H1 (cell line): ENCODE data around the gene ATP6V1C2. TPM values are rescaled to one million over a fixed set of nuclear protein-coding genes. Genes with fewer than 3 reads are reported as not detected.
A peak's percentile ranks its signal among the peaks of the same experiment; 100 is the strongest.

Experiments
- CTCF ChIA-PET: fragments of 300-600 bp; sonication (Branson Sonifier 250); formaldehyde crosslinking; loops from one replicate; lab custom pipeline; 2021; ENCODE audit not compliant: partially characterized antibody; lab: Charles Lee
- POLR2A ChIA-PET: fragments of 300-600 bp; sonication (Branson Sonifier 250); formaldehyde crosslinking; loops from one replicate; lab custom pipeline; 2021; ENCODE audit warnings: inconsistent platforms; ENCODE audit not compliant: partially characterized antibody; lab: Charles Lee
- DNase-seq, 2 experiments: peaks; one replicate each; pipeline versions ENCODE4 v3.0.0 to v3.0.0-alpha.2; 2010 to 2022; ENCODE audit warnings: low spot score in 2 of 2, low read depth in 1 of 2, mixed read lengths in 1 of 2
- FAIRE-seq: peaks from 2 replicates; lab custom pipeline; 2011; peaks lifted over from hg19 to GRCh38; lab: Jason Lieb, UNC
- H2AFZ ChIP-seq: 2 replicates; pipeline ENCODE4 v1.8.1; 2012; ENCODE audit warnings: low read length, inconsistent platforms
- H2AK5ac ChIP-seq: 2 replicates; pipeline ENCODE4 v1.6.1; 2013; ENCODE audit warnings: low read depth, low read length
- H2BK120ac ChIP-seq: replicated peaks from 2 replicates; pipeline ENCODE3; 2013; ENCODE audit warnings: low read depth, low read length, inconsistent platforms
- H2BK12ac ChIP-seq: 2 replicates; pipeline ENCODE4 v1.6.1; 2013; ENCODE audit warnings: low read depth, low read length
- H2BK15ac ChIP-seq: 2 replicates; pipeline ENCODE4 v1.6.1; 2013; ENCODE audit warnings: low read length
- H2BK20ac ChIP-seq: 2 replicates; pipeline ENCODE4 v1.6.1; 2013; ENCODE audit warnings: low read length
- H2BK5ac ChIP-seq: 2 replicates; pipeline ENCODE4 v1.6.1; 2013; ENCODE audit warnings: low read depth, low read length
- H3K14ac ChIP-seq: 2 replicates; pipeline ENCODE4 v1.6.1; 2013; ENCODE audit warnings: inconsistent platforms; ENCODE audit not compliant: insufficient read length
- H3K18ac ChIP-seq: 2 replicates; pipeline ENCODE4 v1.6.1; 2013; ENCODE audit warnings: low read length; ENCODE audit errors: extremely low read depth
- H3K23ac ChIP-seq: 2 replicates; pipeline ENCODE4 v1.6.1; 2013; ENCODE audit warnings: inconsistent platforms; ENCODE audit not compliant: insufficient read length
- H3K23me2 ChIP-seq: 2 replicates; pipeline ENCODE4 v1.6.1; 2013; ENCODE audit warnings: low read depth, low read length
- H3K27ac ChIP-seq: 2 replicates; pipeline ENCODE4 v1.6.1; 2011; ENCODE audit warnings: low read depth, low read length, inconsistent platforms
- H3K27me3 ChIP-seq, 4 experiments: replicated peaks in 1 of 4; 1 replicate in 1 of 4; 2 replicates in 3 of 4; pipeline versions ENCODE4 v1.6.1 to v1.8.1; 2011 to 2013; ENCODE audit warnings: low read length in 3 of 4, mild to moderate bottlenecking in 3 of 4, inconsistent platforms in 2 of 4, mixed read lengths in 2 of 4, moderate library complexity in 1 of 4; ENCODE audit not compliant: control insufficient read depth in 3 of 4, insufficient read depth in 3 of 4; ENCODE audit errors: extremely low read depth in 1 of 4
- H3K36me3 ChIP-seq, 4 experiments: 2 replicates each; pipeline versions ENCODE4 v1.6.1 to v1.8.1; 2011 to 2013; ENCODE audit warnings: mild to moderate bottlenecking in 4 of 4, low read length in 3 of 4, moderate library complexity in 2 of 4, control low read depth in 1 of 4, inconsistent platforms in 1 of 4; ENCODE audit not compliant: insufficient read depth in 4 of 4, control insufficient read depth in 2 of 4
- H3K4ac ChIP-seq: replicated peaks from 2 replicates; pipeline ENCODE3; 2013; ENCODE audit warnings: low read length, low read depth, mixed read lengths, inconsistent platforms; ENCODE audit not compliant: insufficient read length
- H3K4me1 ChIP-seq, 4 experiments: replicated peaks in 1 of 4; 1 replicate in 1 of 4; 2 replicates in 3 of 4; pipeline versions ENCODE4 v1.6.1 to v1.8.1; 2011 to 2013; ENCODE audit warnings: low read length in 3 of 4, inconsistent platforms in 2 of 4, mixed read lengths in 1 of 4; ENCODE audit not compliant: insufficient read depth in 4 of 4, control insufficient read depth in 3 of 4
- H3K4me2 ChIP-seq, 2 experiments: 2 replicates each; pipeline versions ENCODE4 v1.6.1 to v1.8.1; 2011 to 2013; ENCODE audit warnings: low read depth in 2 of 2, low read length in 2 of 2, control low read depth in 1 of 2, inconsistent platforms in 1 of 2, mild to moderate bottlenecking in 1 of 2; ENCODE audit not compliant: insufficient read depth in 1 of 2
- H3K4me3 ChIP-seq, 4 experiments: fragments of 200-600, 300-600 bp in 1 of 4; sonication (generic), shearing (Covaris generic), sonication (Bioruptor Twin) in 1 of 4; 2 replicates each; pipeline versions ENCODE4 v1.5.1 to v1.8.1; 2011 to 2016; ENCODE audit warnings: low read length in 4 of 4, low read depth in 3 of 4, control low read depth in 2 of 4, inconsistent platforms in 2 of 4, mild to moderate bottlenecking in 2 of 4, mixed read lengths in 1 of 4, moderate library complexity in 1 of 4; ENCODE audit not compliant: insufficient read depth in 2 of 4; ENCODE audit errors: extremely low read depth in 1 of 4
- H3K56ac ChIP-seq: replicated peaks from 2 replicates; pipeline ENCODE3; 2013; ENCODE audit warnings: low read depth, mild to moderate bottlenecking, mixed read lengths, low read length, inconsistent platforms; ENCODE audit not compliant: insufficient read length
- H3K79me1 ChIP-seq: 2 replicates; pipeline ENCODE4 v1.6.1; 2013; ENCODE audit warnings: low read depth, low read length, control low read depth
- H3K79me2 ChIP-seq, 2 experiments: 2 replicates each; pipeline versions ENCODE4 v1.6.1 to v1.8.1; 2012 to 2013; ENCODE audit warnings: low read length in 2 of 2, mild to moderate bottlenecking in 2 of 2, inconsistent platforms in 1 of 2; ENCODE audit not compliant: insufficient read depth in 2 of 2, control insufficient read depth in 1 of 2
- H3K9ac ChIP-seq, 4 experiments: replicated peaks in 1 of 4; 1 replicate in 1 of 4; 2 replicates in 3 of 4; pipeline versions ENCODE4 v1.6.1 to v1.8.1; 2011 to 2013; ENCODE audit warnings: low read depth in 3 of 4, low read length in 3 of 4, control low read depth in 2 of 4, mild to moderate bottlenecking in 2 of 4, moderate library complexity in 2 of 4, inconsistent platforms in 1 of 4; ENCODE audit errors: extremely low read depth in 1 of 4
- H3K9me3 ChIP-seq, 2 experiments: 2 replicates each; pipeline versions ENCODE4 v1.6.1 to v1.8.1; 2012 to 2013; ENCODE audit warnings: mild to moderate bottlenecking in 2 of 2, moderate library complexity in 2 of 2, control low read depth in 1 of 2, inconsistent platforms in 1 of 2, low read depth in 1 of 2, low read length in 1 of 2, mixed read lengths in 1 of 2; ENCODE audit not compliant: insufficient read depth in 2 of 2
- H4K20me1 ChIP-seq, 2 experiments: replicated peaks in 1 of 2; 2 replicates each; pipeline versions ENCODE3 to v1.8.1; 2011 to 2013; ENCODE audit warnings: inconsistent platforms in 2 of 2, low read length in 2 of 2, mild to moderate bottlenecking in 1 of 2; ENCODE audit not compliant: insufficient read depth in 2 of 2, control insufficient read depth in 1 of 2
- H4K5ac ChIP-seq: 2 replicates; pipeline ENCODE4 v1.6.1; 2013; ENCODE audit warnings: low read length, low read depth, mixed read lengths, inconsistent platforms; ENCODE audit not compliant: insufficient read length
- H4K8ac ChIP-seq: 2 replicates; pipeline ENCODE4 v1.8.0; 2013; ENCODE audit warnings: mild to moderate bottlenecking, moderate library complexity, low read length, inconsistent platforms; ENCODE audit not compliant: insufficient read depth; ENCODE audit errors: extremely low read depth
- H4K91ac ChIP-seq: replicated peaks from 2 replicates; pipeline ENCODE3; 2013; ENCODE audit warnings: low read length, mixed read lengths, inconsistent platforms; ENCODE audit not compliant: insufficient read length
- whole genome bisulfite sequencing, 2 experiments: shearing (Covaris generic) in 1 of 2; methylation state at CpG; one replicate each; pipeline versions ENCODE4 v1.1.6 to v1.1.7; 2013 to 2015; ENCODE audit warnings: low lambda C conversion rate in 2 of 2, mixed read lengths in 2 of 2, inconsistent platforms in 1 of 2, low coverage in 1 of 2, missing lambda C conversion rate in 1 of 2; ENCODE audit not compliant: insufficient replicate concordance in 2 of 2, insufficient coverage in 1 of 2, insufficient read length in 1 of 2; ENCODE audit errors: extremely low coverage in 1 of 2, missing lambda C conversion rate in 1 of 2; 5-methylcytosine and 5-hydroxymethylcytosine counted together
- polyA plus RNA-seq, 7 experiments: library from polyadenylated mRNA; depleted of rRNA in 3 of 7; stranded (reverse) in 5 of 7; unstranded in 2 of 7; fragments of >200 nt in 5 of 7; fragments of 200-250 nt in 2 of 7; gene quantifications; 1 replicate in 5 of 7; 2 replicates in 1 of 7; 4 replicates in 1 of 7; pipeline versions ENCODE4 v1.2.1 to v1.2.3, GENCODE V29; 2011 to 2013; ENCODE audit warnings: missing spikeins in 2 of 7, mixed read lengths in 2 of 7
- total RNA-seq: library from RNA; stranded (reverse); fragmentation: NEBNext Ultra II Directional; extraction: Animal tissue kit (Norgen Biotek cat#: 25700); gene quantifications from 2 replicates; pipeline ENCODE4 v1.2.1, GENCODE V29; 2021

The ATP6V1C2 gene
- total and polyA plus RNA-seq, 2 of the 8 experiments (the other 6 are each of a cell fraction or from before 2014, with no cell fraction given), result 0.29 to 0.74 TPM

GRCh38 chr2:10780491-10780820 is 59.0 kb downstream of the ATP6V1C2 start:
- Histone ChIP-seq H4K8ac (peak overlapping the region; percentile 64), H3K79me2 (no peaks in the 10 kb centered on the region), H2BK12ac (no peak overlapping the region), H3K4ac (no peak overlapping the region), H3K9me3 (no peaks in the 10 kb centered on the region), H3K36me3 (peaks cover 33 to 58% (median 45%) of the 10 kb centered on the region in 4 experiments), H4K91ac (no peak overlapping the region), H3K23ac (no peak overlapping the region), H3K79me1 (peaks cover 3% of the 10 kb centered on the region; the same call in 1 of the 2 replicates), H2BK20ac (no peak overlapping the region), H3K14ac (no peak overlapping the region), H3K4me3 (no peak overlapping the region), H2AFZ (no peak overlapping the region), H3K23me2 (no peaks in the 10 kb centered on the region), H3K27me3 (no peaks in the 10 kb centered on the region), H3K9ac (no peak overlapping the region), H3K27ac (no peak overlapping the region), H4K20me1 (peaks cover 2 to 22% of the 10 kb centered on the region in 2 experiments), H3K56ac (no peak overlapping the region), H2BK120ac (no peak overlapping the region), H3K4me1 (0 out of 7 replicates have a peak, but pooled peaks cover 0 to under 1% (median 0%) of the 10 kb centered on the region in 4 experiments), H2BK15ac (no peak overlapping the region), H3K18ac (no peak overlapping the region), H2AK5ac (no peak overlapping the region), H4K5ac (no peak overlapping the region), H3K4me2 (no peak overlapping the region), H2BK5ac (no peak overlapping the region)
- POLR2A ChIA-PET, result no interaction called here
- 99% methylated on average over 11 of the region's 11 CpGs; no CpG with 5 or more reads in 1 of the 2 experiments for WGBS, 2 experiments
- no peak for FAIRE-seq
- CTCF ChIA-PET, result interaction anchor here (0.8 to 3.7 kb wide), 3 partner anchors 12 to 71 kb away, joined by 3 to 20 read pairs (median 3); no protein-coding TSS in a partner anchor
- no peak for DNase-seq
